Prostate gland (tissue), 2 donors: ENCODE data around the gene E2F4. TPM values are rescaled to one million over a fixed set of nuclear protein-coding genes. Genes with fewer than 3 reads are reported as not detected.

Experiments
- DNase-seq: peaks from one replicate; pipeline ENCODE4 v3.0.0-alpha.2; 2019; ENCODE audit warnings: low spot score
- H3K27ac ChIP-seq, 2 donors: fragments of 200-600 bp; sonication (generic); 2 replicates each; pipeline ENCODE4 v1.5.1; 2017 to 2019
- H3K27me3 ChIP-seq: fragments of 200-600 bp; sonication (generic); replicated peaks from 2 replicates; pipeline ENCODE4 v1.5.1; 2019; ENCODE audit not compliant: insufficient read depth
- H3K36me3 ChIP-seq, 2 donors: fragments of 200-600 bp; sonication (generic); 1 replicate in 1 of 2; 2 replicates in 1 of 2; pipeline versions ENCODE4 v1.5.1 to v1.8.1; 2017 to 2019
- H3K4me1 ChIP-seq: fragments of 200-600 bp; sonication (generic); replicated peaks from 2 replicates; pipeline ENCODE4 v1.5.1; 2019
- H3K4me3 ChIP-seq, 2 donors: fragments of 200-600 bp; sonication (generic); 2 replicates each; pipeline ENCODE4 v1.5.1; 2017 to 2019
- H3K9me3 ChIP-seq: fragments of 200-600 bp; sonication (generic); 2 replicates; pipeline ENCODE4 v1.5.1; 2017
- POLR2A ChIP-seq: fragments of 450-650 bp; IDR thresholded peaks from one replicate; pipeline ENCODE4 v1.6.1; 2016; ENCODE audit warnings: antibody characterized with exemption, mild to moderate bottlenecking
- POLR2AphosphoS5 ChIP-seq: sonication (generic); formaldehyde crosslinking; IDR thresholded peaks from one replicate; pipeline ENCODE4 v1.6.1; 2017; ENCODE audit warnings: antibody characterized with exemption
- WGBS: methylation state at CpG from one replicate; pipeline ENCODE4 v1.1.5; 2018; 5-methylcytosine and 5-hydroxymethylcytosine counted together
- intact Hi-C: fragments of 100-400 bp; cut with DNase I; formaldehyde crosslinking; loops from one replicate; pipeline ENCODE4 v1.14.2; 2022
- total RNA-seq, 2 donors: library from RNA; depleted of rRNA; stranded (reverse); fragments of >200 nt; gene quantifications; one replicate each; pipeline ENCODE4 v1.1.0, GENCODE V29; 2016
- TF ChIP-seq, protein P1 (sequence below), 4 experiments: fragments of 200-600 bp in 2 of 4; fragments of 450-650 bp in 2 of 4; sonication (generic) in 2 of 4; IDR thresholded peaks; 1 replicate in 3 of 4; 2 replicates in 1 of 4; pipeline ENCODE4 v1.5.1; 2016 to 2019; ENCODE audit warnings: antibody characterized with exemption in 4 of 4, mild to moderate bottlenecking in 2 of 4, moderate library complexity in 2 of 4

Gene E2F4
- total RNA-seq, 2 donors from 2014 or later = 91.6 to 105 TPM

DNA sequence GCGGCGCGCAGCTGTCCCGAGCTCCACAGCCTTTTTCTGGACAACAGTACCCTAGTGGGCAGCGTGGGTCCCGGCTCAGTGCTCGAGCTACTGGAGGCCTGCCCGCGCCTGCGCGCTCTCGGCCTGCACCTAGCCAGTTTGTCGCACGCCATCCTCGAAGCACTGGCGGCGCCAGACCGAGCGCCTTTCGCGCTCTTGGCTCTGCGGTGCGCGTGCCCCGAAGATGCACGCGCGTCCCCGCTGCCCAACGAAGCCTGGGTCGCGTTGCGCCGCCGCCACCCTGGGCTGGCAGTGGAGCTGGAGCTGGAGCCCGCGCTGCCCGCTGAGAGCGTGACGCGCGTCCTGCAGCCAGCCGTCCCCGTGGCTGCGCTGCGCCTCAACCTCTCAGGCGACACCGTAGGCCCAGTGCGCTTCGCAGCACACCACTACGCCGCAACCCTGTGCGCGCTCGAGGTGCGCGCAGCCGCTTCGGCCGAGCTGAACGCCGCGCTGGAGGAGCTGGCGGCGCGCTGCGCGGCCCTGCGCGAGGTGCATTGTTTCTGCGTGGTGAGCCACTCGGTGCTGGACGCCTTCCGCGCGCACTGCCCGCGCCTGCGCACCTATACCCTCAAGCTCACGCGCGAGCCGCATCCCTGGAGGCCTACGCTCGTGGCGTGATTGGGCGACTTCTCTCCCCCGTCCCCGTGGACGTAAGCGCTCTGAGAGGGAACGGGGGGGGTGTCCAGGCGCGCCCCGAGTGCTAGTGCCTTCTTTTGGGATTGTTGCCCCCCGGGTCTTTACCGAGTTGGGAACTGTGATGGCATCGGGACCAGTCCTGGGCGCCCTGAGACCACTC, 28.6 kb upstream of the E2F4 start:
- Histone ChIP-seq H3K27me3 (no peaks in the 10 kb centered on the region), H3K4me1 (peaks cover 31% of the 10 kb centered on the region), H3K9me3 (no peaks in the 10 kb centered on the region), H3K27ac (peak overlapping the region; percentile 91 to 94), H3K36me3 (no peaks in the 10 kb centered on the region), H3K4me3 (peak overlapping the region; percentile 27 to 30)
- TF ChIP-seq, protein P1, sequence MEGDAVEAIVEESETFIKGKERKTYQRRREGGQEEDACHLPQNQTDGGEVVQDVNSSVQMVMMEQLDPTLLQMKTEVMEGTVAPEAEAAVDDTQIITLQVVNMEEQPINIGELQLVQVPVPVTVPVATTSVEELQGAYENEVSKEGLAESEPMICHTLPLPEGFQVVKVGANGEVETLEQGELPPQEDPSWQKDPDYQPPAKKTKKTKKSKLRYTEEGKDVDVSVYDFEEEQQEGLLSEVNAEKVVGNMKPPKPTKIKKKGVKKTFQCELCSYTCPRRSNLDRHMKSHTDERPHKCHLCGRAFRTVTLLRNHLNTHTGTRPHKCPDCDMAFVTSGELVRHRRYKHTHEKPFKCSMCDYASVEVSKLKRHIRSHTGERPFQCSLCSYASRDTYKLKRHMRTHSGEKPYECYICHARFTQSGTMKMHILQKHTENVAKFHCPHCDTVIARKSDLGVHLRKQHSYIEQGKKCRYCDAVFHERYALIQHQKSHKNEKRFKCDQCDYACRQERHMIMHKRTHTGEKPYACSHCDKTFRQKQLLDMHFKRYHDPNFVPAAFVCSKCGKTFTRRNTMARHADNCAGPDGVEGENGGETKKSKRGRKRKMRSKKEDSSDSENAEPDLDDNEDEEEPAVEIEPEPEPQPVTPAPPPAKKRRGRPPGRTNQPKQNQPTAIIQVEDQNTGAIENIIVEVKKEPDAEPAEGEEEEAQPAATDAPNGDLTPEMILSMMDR (IDR thresholded peaks at IDR 0.05) = no peak
- no peak for TF ChIP-seq POLR2AphosphoS5
- no peak for TF ChIP-seq POLR2A
- intact Hi-C loops = no loop called here
- WGBS = 2% methylated on average over 83 of the region's 99 CpGs
- DNase-seq = peak; percentile 56

DNA sequence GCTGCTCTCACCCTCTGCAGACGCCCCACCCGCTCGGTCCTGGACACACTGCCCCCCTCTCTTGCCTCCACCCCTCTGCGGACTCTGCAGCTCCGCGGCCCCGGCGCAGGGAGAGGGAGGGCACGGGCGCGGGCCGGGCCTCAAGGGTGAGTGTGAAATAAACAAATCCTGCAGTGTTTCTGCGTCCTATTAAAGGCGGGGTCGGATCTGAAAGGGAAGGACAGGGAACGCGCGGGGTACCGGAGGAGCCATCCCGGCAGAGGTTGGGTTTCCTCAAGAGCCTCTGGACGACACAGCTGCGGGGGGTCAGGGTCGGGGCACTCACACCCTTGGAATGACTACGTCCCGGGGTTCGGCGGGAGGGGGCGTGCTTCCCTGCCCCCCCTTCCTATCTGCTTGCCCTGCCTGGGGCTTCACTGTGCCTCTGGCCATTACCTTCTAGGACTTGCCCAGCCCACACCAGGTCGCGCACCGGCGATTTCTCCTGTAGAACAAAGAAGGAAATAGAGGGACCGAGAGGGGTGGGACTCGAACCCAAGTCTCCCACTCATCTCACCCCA, 27.9 kb upstream of the E2F4 start:
- Histone ChIP-seq H3K36me3 (no peaks in the 10 kb centered on the region), H3K4me3 (peak overlapping the region; percentile 27 to 30), H3K27ac (peak overlapping the region; percentile 91 to 94), H3K4me1 (peaks cover 25% of the 10 kb centered on the region), H3K27me3 (no peaks in the 10 kb centered on the region), H3K9me3 (no peaks in the 10 kb centered on the region)
- WGBS = 2% methylated on average over 32 of the region's 34 CpGs
- intact Hi-C loops = no loop called here
- no peak for TF ChIP-seq POLR2AphosphoS5
- no peak for DNase-seq

DNA sequence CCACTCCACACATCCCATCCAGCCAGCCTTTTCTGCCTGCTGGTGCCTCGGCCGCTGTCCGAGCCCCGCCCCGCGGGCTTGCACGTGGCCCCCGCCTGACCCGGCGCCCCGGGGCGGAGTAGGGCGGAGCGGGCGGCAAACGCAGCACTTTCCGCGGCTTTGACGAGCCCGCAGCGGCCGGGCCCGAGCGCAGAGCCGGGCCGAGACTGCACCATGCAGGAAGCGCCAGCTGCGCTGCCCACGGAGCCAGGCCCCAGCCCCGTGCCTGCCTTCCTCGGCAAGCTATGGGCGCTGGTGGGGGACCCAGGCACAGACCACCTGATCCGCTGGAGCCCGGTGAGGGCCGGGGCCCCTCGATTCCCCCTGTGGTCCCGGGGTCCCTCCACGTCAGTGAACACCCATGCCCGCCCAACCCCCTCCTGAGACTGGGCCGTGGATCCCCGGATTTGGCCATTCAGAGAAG, 27.3 kb upstream of the E2F4 start, which contains the start of gene HSF4:
TSS of gene HSF4 (plus strand) at position 147 of the 463 bp plus-strand sequence. CDS start at position 214, 67 bp downstream.
- H3K4me3 ChIP-seq = peak within 1 kb of the TSS; percentile 27 to 30
- 7% methylated on average over 30 of the region's 41 CpGs for WGBS
- H3K27ac ChIP-seq = peak within 1 kb of the TSS; percentile 91 to 94
- H3K9me3 ChIP-seq = no peaks in the 10 kb centered on the region
- no peaks in the 10 kb centered on the region for H3K36me3 ChIP-seq
- no peaks in the 10 kb centered on the region for H3K27me3 ChIP-seq
- TF ChIP-seq, protein P1 (IDR thresholded peaks at IDR 0.05) = no peak
- TF ChIP-seq POLR2A (peak; percentile 31), POLR2AphosphoS5 (no peak)
- peaks cover 30% of the 10 kb centered on the region for H3K4me1 ChIP-seq
- intact Hi-C loops = no loop called here
- peak; percentile 34 for DNase-seq

DNA sequence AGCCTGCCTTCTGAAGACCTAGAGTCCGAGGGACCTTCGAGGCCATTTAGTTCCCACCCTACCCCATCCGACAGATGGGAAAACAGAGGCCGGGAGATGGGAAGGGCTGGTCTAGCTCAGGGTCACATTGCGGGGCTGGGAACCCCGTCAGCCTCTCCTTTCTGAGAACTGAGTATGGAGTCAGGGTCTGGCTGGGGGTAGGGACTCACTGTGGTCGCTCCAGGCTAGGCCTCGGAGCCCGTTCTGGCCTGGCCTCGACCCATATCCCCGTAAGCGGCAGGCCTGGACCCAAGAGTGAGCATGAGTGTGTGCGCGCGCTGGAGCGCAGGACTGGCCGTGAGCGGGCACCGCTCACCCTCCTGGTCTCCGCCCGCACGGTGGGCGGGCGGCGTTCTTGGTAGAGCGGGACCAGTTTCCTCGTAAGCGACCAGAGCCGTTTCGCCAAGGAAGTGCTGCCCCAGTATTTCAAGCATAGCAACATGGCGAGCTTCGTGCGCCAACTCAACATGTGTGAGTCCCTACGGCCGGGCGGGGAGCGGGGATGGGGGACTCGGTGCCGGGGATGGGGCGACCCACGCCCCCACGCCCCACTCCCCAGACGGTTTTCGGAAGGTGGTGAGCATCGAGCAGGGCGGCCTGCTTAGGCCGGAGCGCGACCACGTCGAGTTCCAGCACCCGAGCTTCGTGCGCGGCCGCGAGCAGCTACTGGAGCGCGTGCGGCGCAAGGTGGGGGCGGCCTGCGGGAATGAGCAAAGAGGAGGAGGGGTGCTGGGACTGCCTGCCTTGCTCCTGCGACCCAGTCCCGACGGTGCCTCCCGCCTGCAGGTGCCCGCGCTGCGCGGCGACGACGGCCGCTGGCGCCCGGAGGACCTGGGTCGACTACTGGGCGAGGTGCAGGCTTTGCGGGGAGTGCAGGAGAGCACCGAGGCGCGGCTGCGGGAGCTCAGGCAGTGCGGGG, 26.6 kb upstream of the E2F4 start:
- H3K9me3 ChIP-seq = no peaks in the 10 kb centered on the region
- DNase-seq = no peak

More for the DNA sequence above, 26.6 kb upstream of the E2F4 start:
- peak overlapping the region in 1 of 2 donors; percentile 94 for H3K27ac ChIP-seq
- H3K4me1 ChIP-seq = peaks cover 33% of the 10 kb centered on the region
- 47% methylated on average over 56 of the region's 85 CpGs for WGBS
- TF ChIP-seq POLR2AphosphoS5 = no peak
- TF ChIP-seq POLR2A = no peak
- TF ChIP-seq, protein P1 (IDR thresholded peaks at IDR 0.05) = no peak
- H3K36me3 ChIP-seq = no peaks in the 10 kb centered on the region
- H3K4me3 ChIP-seq = no peak overlapping the region
- intact Hi-C loops = no loop called here
- H3K27me3 ChIP-seq = no peaks in the 10 kb centered on the region
